NOMO-1 (cell line): Measurements from ENCODE around the gene CDC42.
A peak's percentile ranks its signal among the peaks of the same experiment; 100 is the strongest.

Experiments
- DNase-seq, 2 experiments: peaks; one replicate each; lab custom pipeline; 2025; ENCODE audit not compliant: unreplicated experiment in 2 of 2; lab: John Stamatoyannopoulos, UW

The CDC42 gene

GRCh38 chr1:22104865-22105437, 52.4 kb downstream of the CDC42 start:
- DNase-seq: no peak

- DNase-seq: peak in 1 of 2 experiments; percentile 25
Observed at GRCh38 chr1:22105611-22106207, 53.2 kb downstream of the CDC42 start.

GRCh38 chr1:22107126-22107525, 54.6 kb downstream of the CDC42 start:
- DNase-seq: no peak

- DNase-seq: no peak
Observed at GRCh38 chr1:22108339-22109105, 56.0 kb downstream of the CDC42 start.

- no peak for DNase-seq
Observed at GRCh38 chr1:22110016-22110415, 57.5 kb downstream of the CDC42 start.

- DNase-seq: no peak
Observed at GRCh38 chr1:22111115-22111514, 58.6 kb downstream of the CDC42 start.

GRCh38 chr1:22111620-22112019, 59.1 kb downstream of the CDC42 start:
- no peak for DNase-seq

GRCh38 chr1:22112554-22112953, 60.0 kb downstream of the CDC42 start:
- no peak for DNase-seq

- no peak for DNase-seq
Observed at GRCh38 chr1:22114083-22115012, 61.8 kb downstream of the CDC42 start.

GRCh38 chr1:22115286-22115685, 62.8 kb downstream of the CDC42 start:
- DNase-seq: no peak

GRCh38 chr1:22117238-22117637, 64.7 kb downstream of the CDC42 start:
- no peak for DNase-seq

GRCh38 chr1:22117851-22118250, 65.3 kb downstream of the CDC42 start:
- no peak for DNase-seq

- no peak for DNase-seq
Observed at GRCh38 chr1:22118291-22118992, 65.9 kb downstream of the CDC42 start.

- no peak for DNase-seq
Observed at GRCh38 chr1:22119626-22120468, 67.3 kb downstream of the CDC42 start.

GRCh38 chr1:22120469-22120790, 67.9 kb downstream of the CDC42 start:
- no peak for DNase-seq

GRCh38 chr1:22121421-22121911, 69.0 kb downstream of the CDC42 start:
- DNase-seq: no peak

- no peak for DNase-seq
Observed at GRCh38 chr1:22122273-22123070, 70.0 kb downstream of the CDC42 start.

- no peak for DNase-seq
Observed at GRCh38 chr1:22123071-22123390, 70.5 kb downstream of the CDC42 start.

GRCh38 chr1:22123901-22124404, 71.4 kb downstream of the CDC42 start:
- no peak for DNase-seq
